KOPT-K1 (cell line): ENCODE data around the gene C14orf93.

Experiments used
- H3K27ac ChIP-seq: fragments of 200-600 bp; sonication (generic); 2 replicates; pipeline ENCODE4 v1.5.1; 2016; ENCODE audit warnings: antibody characterized with exemption, mild to moderate bottlenecking, low read depth, low read length; ENCODE audit not compliant: poor library complexity, severe bottlenecking
- H3K36me3 ChIP-seq: fragments of 200-600 bp; sonication (generic); 2 replicates; pipeline ENCODE4 v1.5.1; 2017; ENCODE audit warnings: antibody characterized with exemption, mild to moderate bottlenecking, low read length, moderate library complexity; ENCODE audit not compliant: insufficient read depth
- H3K9me3 ChIP-seq: fragments of 200-600 bp; sonication (generic); 2 replicates; pipeline ENCODE4 v1.5.1; 2017; ENCODE audit warnings: antibody characterized with exemption, low read length, mild to moderate bottlenecking; ENCODE audit not compliant: insufficient read depth, poor library complexity, severe bottlenecking

The C14orf93 gene

GRCh38 chr14:23009939-23010726, at the start of gene C14orf93:
Gene C14orf93 (minus strand): TSS chr14:23010143. CDS start chr14:22999023, 11,120 bp downstream.
- Histone ChIP-seq H3K9me3 (no peaks in the 10 kb centered on the region), H3K27ac (peak within 1 kb of the TSS; percentile 93), H3K36me3 (no peaks in the 10 kb centered on the region)

- H3K36me3 ChIP-seq = peaks cover 55% of the 10 kb centered on the region
- H3K9me3 ChIP-seq = no peaks in the 10 kb centered on the region
- no peak overlapping the region for H3K27ac ChIP-seq
Observed at GRCh38 chr14:23058654-23059504, 48.9 kb upstream of the C14orf93 start.

GRCh38 chr14:23057757-23058653, 48.1 kb upstream of the C14orf93 start:
- peak overlapping the region; percentile 23 for H3K27ac ChIP-seq
- H3K36me3 ChIP-seq = peaks cover 46% of the 10 kb centered on the region
- no peaks in the 10 kb centered on the region for H3K9me3 ChIP-seq

- Histone ChIP-seq H3K27ac (peak within 1 kb of the TSS; percentile 23), H3K36me3 (peaks cover 38% of the 10 kb centered on the region), H3K9me3 (no peaks in the 10 kb centered on the region)
Observed at GRCh38 chr14:23056956-23057756, 47.2 kb upstream of the C14orf93 start, which contains the start of gene CDH24. Gene CDH24 (minus strand): TSS chr14:23057520. CDS start chr14:23055733, 1,787 bp downstream.

GRCh38 chr14:23056145-23056955, 46.4 kb upstream of the C14orf93 start:
- H3K27ac ChIP-seq = no peak overlapping the region
- peaks cover 30% of the 10 kb centered on the region for H3K36me3 ChIP-seq
- H3K9me3 ChIP-seq = no peaks in the 10 kb centered on the region

- Histone ChIP-seq H3K36me3 (peaks cover 23% of the 10 kb centered on the region), H3K27ac (no peak overlapping the region), H3K9me3 (no peaks in the 10 kb centered on the region)
Observed at GRCh38 chr14:23055621-23056144, 45.7 kb upstream of the C14orf93 start.

- no peaks in the 10 kb centered on the region for H3K9me3 ChIP-seq
- H3K36me3 ChIP-seq = peaks cover 18% of the 10 kb centered on the region
- no peak overlapping the region for H3K27ac ChIP-seq
Observed at GRCh38 chr14:23055147-23055550, 45.2 kb upstream of the C14orf93 start.

- H3K27ac ChIP-seq = no peak overlapping the region
- H3K9me3 ChIP-seq = no peaks in the 10 kb centered on the region
- peaks cover 11% of the 10 kb centered on the region for H3K36me3 ChIP-seq
Observed at GRCh38 chr14:23054000-23054811, 44.3 kb upstream of the C14orf93 start.

GRCh38 chr14:23053426-23053825, 43.5 kb upstream of the C14orf93 start:
- H3K9me3 ChIP-seq = no peaks in the 10 kb centered on the region
- peaks cover 3% of the 10 kb centered on the region; the same call in 1 of the 2 replicates for H3K36me3 ChIP-seq
- no peak overlapping the region for H3K27ac ChIP-seq

- H3K36me3 ChIP-seq = no peaks in the 10 kb centered on the region
- H3K27ac ChIP-seq = no peak overlapping the region
- no peaks in the 10 kb centered on the region for H3K9me3 ChIP-seq
Observed at GRCh38 chr14:23052671-23053070, 42.7 kb upstream of the C14orf93 start.

GRCh38 chr14:23052182-23052623, 42.3 kb upstream of the C14orf93 start:
- Histone ChIP-seq H3K36me3 (no peaks in the 10 kb centered on the region), H3K9me3 (no peaks in the 10 kb centered on the region), H3K27ac (no peak overlapping the region)

- Histone ChIP-seq H3K27ac (no peak overlapping the region), H3K36me3 (no peaks in the 10 kb centered on the region), H3K9me3 (no peaks in the 10 kb centered on the region)
Observed at GRCh38 chr14:23051141-23052057, 41.5 kb upstream of the C14orf93 start.
